ENCODE data around the gene ERBB4. TPM values are rescaled to one million over a fixed set of nuclear protein-coding genes. Genes with fewer than 3 reads are reported as not detected.

ERBB4 gene
- polyA plus RNA-seq, 1 experiment = not detected

GRCh38 chr2:212265777-212266176 lies 272.8 kb downstream of the ERBB4 start:
- Histone ChIP-seq H3K9me3 (ENCODE audit: control insufficient read depth, insufficient read depth, low read length) (no peaks in the 10 kb centered on the region), H3K4me3 (ENCODE audit: low read depth, low read length) (no peak overlapping the region), H3K27me3 (ENCODE audit: control insufficient read depth, insufficient read depth, low read length) (no peaks in the 10 kb centered on the region), H3K27ac (ENCODE audit: low read depth, low read length) (no peak overlapping the region)
- no peak for DNase-seq (ENCODE audit: low read depth, low spot score)
- ChIA-PET CTCF (no interaction called here), POLR2A (no interaction called here)
- TF ChIP-seq CTCF (IDR thresholded peaks at IDR 0.05; ENCODE audit: low read depth, low read length) = no peak

GRCh38 chr2:212264187-212264586 lies 274.4 kb downstream of the ERBB4 start:
- ChIA-PET POLR2A (no interaction called here), CTCF (no interaction called here)
- DNase-seq (ENCODE audit: low read depth, low spot score) = no peak
- no peak overlapping the region for H3K27ac ChIP-seq (ENCODE audit: low read depth, low read length)
- TF ChIP-seq CTCF (IDR thresholded peaks at IDR 0.05; ENCODE audit: low read depth, low read length) = no peak
- no peaks in the 10 kb centered on the region for H3K27me3 ChIP-seq (ENCODE audit: control insufficient read depth, insufficient read depth, low read length)
- H3K9me3 ChIP-seq (ENCODE audit: control insufficient read depth, insufficient read depth, low read length) = no peaks in the 10 kb centered on the region
- no peak overlapping the region for H3K4me3 ChIP-seq (ENCODE audit: low read depth, low read length)

GRCh38 chr2:212259226-212259625 lies 279.4 kb downstream of the ERBB4 start:
- ChIA-PET POLR2A (no interaction called here), CTCF (no interaction called here)
- Histone ChIP-seq H3K27ac (ENCODE audit: low read depth, low read length) (no peak overlapping the region), H3K4me3 (ENCODE audit: low read depth, low read length) (no peak overlapping the region), H3K9me3 (ENCODE audit: control insufficient read depth, insufficient read depth, low read length) (no peaks in the 10 kb centered on the region), H3K27me3 (ENCODE audit: control insufficient read depth, insufficient read depth, low read length) (no peaks in the 10 kb centered on the region)
- DNase-seq (ENCODE audit: low read depth, low spot score) = no peak
- no peak for TF ChIP-seq CTCF (IDR thresholded peaks at IDR 0.05; ENCODE audit: low read depth, low read length)

GRCh38 chr2:212254339-212254738 lies 284.3 kb downstream of the ERBB4 start:
- Histone ChIP-seq H3K27ac (ENCODE audit: low read depth, low read length) (no peak overlapping the region), H3K27me3 (ENCODE audit: control insufficient read depth, insufficient read depth, low read length) (no peaks in the 10 kb centered on the region), H3K4me3 (ENCODE audit: low read depth, low read length) (no peak overlapping the region), H3K9me3 (ENCODE audit: control insufficient read depth, insufficient read depth, low read length) (no peaks in the 10 kb centered on the region)
- ChIA-PET CTCF (no interaction called here), POLR2A (no interaction called here)
- no peak for DNase-seq (ENCODE audit: low read depth, low spot score)
- TF ChIP-seq CTCF (IDR thresholded peaks at IDR 0.05; ENCODE audit: low read depth, low read length) = no peak

GRCh38 chr2:212249451-212249850 lies 289.2 kb downstream of the ERBB4 start:
- no peaks in the 10 kb centered on the region for H3K27me3 ChIP-seq (ENCODE audit: control insufficient read depth, insufficient read depth, low read length)
- peak; percentile 33; the same call in 1 of the 2 replicates for TF ChIP-seq CTCF (IDR thresholded peaks at IDR 0.05; ENCODE audit: low read depth, low read length)
- ChIA-PET POLR2A (no interaction called here), CTCF (interaction anchor here (1.1 to 4.1 kb wide), 6 partner anchors 244 to 505 kb away, joined by 3 to 48 read pairs (median 4); no protein-coding TSS in a partner anchor)
- no peak overlapping the region for H3K27ac ChIP-seq (ENCODE audit: low read depth, low read length)
- no peaks in the 10 kb centered on the region for H3K9me3 ChIP-seq (ENCODE audit: control insufficient read depth, insufficient read depth, low read length)
- DNase-seq (ENCODE audit: low read depth, low spot score) = no peak
- no peak overlapping the region for H3K4me3 ChIP-seq (ENCODE audit: low read depth, low read length)
